Hypothalamus (tissue), 51 donors: ENCODE results near the gene KMT5C.
"Not testable (repeated sequence)": the region's sequence is repeated elsewhere in the genome, so short reads cannot be mapped to it uniquely, and the experiment has no call there.

Experiments used
- DNase-seq, 51 donors: peaks; one replicate each; lab custom pipeline; 2025; lab: John Stamatoyannopoulos, UW

The KMT5C gene

DNA sequence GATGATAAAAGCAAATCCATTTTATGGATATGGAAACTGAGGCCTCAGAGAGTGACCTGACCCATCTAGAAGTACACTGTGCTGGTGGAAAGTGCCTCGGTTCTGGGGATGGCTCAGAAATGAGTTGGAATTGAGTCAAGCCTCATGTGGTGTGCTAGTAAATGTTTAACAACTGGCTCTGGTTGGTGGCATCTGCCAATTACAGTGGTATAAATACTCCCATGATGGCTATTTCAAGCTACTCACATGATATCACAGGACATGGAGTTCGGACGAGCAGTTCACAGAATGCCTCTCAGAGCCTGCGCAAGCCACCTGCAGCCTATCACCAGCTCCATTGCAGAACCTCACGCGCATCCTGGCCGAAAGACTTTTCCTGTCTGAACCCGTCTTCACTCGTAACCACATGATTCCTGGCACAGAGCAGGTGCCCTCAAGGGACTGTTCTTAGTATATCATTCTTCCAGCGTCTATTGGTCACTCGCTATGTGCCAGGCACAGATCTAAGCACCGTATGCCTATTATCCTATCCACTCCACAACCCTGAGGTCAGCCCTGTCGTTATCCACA lies 23.6 kb upstream of the KMT5C start:
- no peak for DNase-seq

- no peak for DNase-seq
Measured at GRCh38 chr19:55316646-55317045, 23.0 kb upstream of the KMT5C start.

GRCh38 chr19:55319785-55320184 lies 19.9 kb upstream of the KMT5C start:
- peak in 28 of 51 donors; percentile 7 to 73 (median 34) for DNase-seq

GRCh38 chr19:55320844-55321419 lies 18.7 kb upstream of the KMT5C start:
- DNase-seq: no peak

DNA sequence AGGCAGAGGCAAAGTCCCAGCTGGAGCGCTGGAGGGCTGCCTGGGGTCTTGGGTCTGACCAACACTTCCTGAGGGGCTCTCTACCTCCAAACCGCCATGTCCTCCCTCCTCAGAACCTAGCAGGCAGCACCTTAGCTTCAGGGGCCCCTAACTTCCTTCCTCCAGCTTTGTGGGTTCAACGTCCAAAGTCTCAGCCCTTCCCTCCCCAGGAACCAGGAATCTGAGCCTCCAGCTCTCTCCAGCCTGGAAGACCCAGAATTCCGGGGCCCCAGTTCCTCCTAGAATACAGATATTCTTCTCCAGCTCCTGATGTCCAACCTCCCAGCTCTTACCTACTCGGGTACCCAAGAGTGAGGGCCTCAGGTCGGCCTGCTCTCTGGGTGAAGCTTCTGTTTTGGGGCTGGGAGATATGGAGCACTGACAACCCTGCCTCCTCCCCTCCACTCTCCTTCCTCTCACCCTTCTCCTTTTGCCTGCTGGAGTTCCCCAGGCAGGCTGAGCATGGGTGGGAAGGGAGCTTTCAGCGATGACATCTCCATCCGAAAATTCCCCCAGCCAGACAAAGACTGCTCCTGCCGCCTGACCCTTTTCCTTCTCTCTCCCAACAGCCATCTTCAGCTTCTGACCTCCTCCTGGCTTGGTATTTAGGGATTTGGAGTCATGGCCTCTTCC lies 18.1 kb upstream of the KMT5C start:
- DNase-seq: no peak

GRCh38 chr19:55322204-55322885 lies 17.3 kb upstream of the KMT5C start:
- DNase-seq: no peak

DNA sequence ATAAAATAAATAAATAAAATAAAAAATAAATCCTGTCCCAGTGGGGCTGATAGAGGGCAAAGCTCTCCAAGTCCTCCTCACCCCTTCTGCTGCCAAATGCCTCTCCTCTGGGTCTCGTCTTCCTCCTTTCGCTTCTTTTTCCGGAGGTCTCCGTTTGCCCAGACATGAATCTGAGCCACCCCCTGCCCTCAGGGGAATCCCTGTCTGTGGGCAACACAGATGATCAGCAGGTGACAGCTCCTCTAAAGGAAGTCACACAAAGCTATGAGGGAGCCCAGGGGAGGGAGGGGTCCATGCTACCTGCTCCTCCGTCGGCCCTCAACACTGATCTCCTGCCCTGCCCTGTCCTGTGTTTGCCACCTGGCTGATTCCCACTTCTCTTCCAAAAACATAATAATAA lies 15.0 kb upstream of the KMT5C start:
- DNase-seq: no peak

GRCh38 chr19:55325172-55325571 lies 14.5 kb upstream of the KMT5C start, which contains the start of gene TMEM150B:
Gene TMEM150B, minus strand, starts transcription at chr19:55325341. Its CDS starts 4,305 bp downstream, at chr19:55321036.
- DNase-seq: no peak

DNA sequence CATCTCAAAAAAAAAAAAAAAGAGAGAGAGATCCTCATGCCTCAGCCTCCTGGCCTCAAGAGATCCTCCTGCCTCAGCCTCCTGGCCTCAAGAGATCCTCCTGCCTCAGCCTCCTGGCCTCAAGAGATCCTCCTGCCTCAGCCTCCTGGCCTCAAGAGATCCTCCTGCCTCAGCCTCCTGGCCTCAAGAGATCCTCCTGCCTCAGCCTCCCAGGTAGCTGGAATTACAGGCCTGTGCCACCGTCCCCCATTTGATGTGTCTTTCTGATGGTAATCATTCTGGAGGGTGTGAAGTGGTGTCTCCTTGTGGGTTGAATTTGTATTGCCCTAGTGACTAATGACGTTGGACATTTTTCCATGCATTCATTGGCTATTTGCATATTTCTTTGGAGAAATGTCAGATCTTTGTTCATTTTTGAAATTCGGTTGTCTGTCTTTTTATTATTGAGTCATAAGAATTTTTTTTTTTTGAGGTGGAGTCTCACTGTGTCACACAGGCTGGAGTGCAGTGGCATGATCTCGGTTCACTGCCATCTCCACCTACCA lies 10.8 kb upstream of the KMT5C start:
- not testable (repeated sequence) for DNase-seq

GRCh38 chr19:55329791-55330190 lies 9.9 kb upstream of the KMT5C start:
- DNase-seq: not testable (repeated sequence)

DNA sequence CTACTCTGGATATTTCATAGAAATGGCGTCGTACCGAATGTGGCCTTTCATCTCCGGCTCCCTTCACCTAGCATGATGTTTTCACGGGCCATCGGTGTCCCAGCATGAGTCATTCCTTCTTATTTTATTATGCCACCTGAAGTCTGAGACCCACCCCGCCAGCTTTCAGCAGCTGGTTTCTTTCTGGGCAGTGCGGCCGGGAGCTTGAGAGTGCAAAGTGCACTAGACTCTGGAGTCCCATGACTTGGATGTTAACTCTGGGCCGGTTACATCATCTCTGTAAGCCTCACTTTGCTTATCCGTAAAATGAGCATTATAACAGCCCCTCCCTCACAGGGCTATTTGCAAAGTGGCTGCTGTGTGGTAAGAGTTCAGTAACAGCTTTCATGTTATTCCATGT lies 5.8 kb upstream of the KMT5C start:
- no peak for DNase-seq

- no peak for DNase-seq
Measured at GRCh38 chr19:55336101-55336500, 3.6 kb upstream of the KMT5C start.

DNA sequence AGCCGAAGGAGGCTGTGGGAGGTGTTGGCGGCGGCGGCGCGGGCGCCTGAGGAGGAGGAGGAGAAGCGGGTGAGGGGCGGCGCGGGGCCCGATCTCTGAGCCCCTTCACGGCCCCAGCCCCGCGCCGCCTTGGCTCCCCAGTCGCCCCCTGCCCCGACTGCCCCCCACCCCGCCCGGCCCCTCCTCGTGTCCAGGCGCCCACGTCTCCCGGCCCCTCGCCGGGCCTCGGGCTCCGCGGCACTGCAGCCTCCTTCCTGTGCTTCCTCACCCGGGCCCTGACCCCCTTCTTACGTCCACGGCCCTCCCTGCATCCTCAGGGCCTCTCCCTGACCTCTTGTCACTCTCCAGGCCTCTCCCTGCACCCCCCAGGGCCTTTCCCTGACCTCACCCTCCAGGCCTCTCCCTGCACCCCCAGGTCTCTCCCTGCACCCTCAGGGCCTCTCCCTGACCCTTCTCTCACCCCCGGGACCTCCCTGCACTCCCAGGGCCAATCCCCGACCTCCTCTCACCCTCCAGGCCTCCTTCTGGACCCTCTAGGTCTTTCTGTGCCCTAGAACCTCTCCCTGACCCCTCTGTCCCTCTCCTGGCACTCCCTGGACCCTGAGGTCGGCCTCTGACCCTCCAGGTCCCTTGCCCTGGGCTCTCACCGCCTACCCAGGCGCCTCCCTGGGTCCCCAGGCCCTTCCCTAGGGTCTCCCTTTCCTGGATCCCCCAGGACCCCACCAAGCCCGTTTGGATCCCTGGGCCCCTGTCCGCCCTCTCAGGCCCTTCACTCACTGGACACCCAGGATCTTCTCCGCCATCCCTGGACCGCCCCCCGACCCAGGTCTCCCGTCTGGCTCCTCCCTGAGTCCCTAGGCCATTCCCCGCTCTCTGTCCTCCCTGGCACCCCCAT lies 460 bp downstream of the KMT5C start:
- DNase-seq: peak in 3 of 51 donors; percentile 6 to 67 (median 38)

DNA sequence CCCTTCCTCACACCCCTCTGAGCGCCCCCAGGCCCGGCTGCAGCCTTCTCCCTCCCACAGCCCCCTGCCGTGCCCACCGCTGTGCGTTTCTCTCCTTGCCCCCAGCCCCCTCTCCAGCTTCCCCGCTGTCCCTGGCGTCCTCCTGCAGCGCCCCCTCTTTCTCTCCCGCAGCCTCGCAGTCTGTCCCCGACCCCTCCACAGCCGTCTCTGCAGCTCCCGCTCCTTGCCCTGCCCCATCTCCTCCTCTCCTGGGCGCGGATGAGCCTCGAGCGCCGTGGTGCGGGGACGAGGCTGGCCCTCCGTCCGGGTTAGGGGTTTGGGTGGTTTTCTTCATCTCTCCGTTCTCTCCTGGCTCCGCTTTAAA lies 1.1 kb downstream of the KMT5C start:
- peak in 3 of 51 donors; percentile 22 to 28 (median 23) for DNase-seq

DNA sequence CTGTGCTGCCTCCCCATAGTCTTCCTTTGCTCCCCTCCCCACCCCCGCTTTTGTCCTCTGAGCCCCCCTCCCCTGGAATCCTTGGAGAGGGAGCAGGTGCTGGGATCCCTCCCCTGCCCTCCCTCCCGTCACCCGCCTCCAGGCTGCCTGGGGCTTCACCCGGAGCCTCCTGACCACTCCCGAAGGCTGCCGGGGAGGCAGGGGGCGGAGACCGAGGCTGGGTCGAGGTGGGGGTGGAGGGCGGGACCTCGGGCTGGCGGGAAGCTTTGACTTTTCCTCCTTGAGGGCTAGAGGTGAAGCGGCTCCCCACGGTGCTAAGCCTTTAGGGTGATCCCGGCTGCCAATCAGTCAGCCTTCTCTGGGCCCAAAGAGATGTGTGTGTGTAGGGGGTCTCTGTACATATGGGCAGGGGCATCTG lies 1.5 kb downstream of the KMT5C start:
- DNase-seq: peak in 35 of 51 donors; percentile 9 to 72 (median 35)

GRCh38 chr19:55341595-55342531 lies 2.2 kb downstream of the KMT5C start:
- DNase-seq: no peak

GRCh38 chr19:55344444-55344843 lies 4.8 kb downstream of the KMT5C start:
- DNase-seq: peak in 36 of 51 donors; percentile 2 to 71 (median 47)

- no peak for DNase-seq
Measured at GRCh38 chr19:55345101-55345817, 5.6 kb downstream of the KMT5C start.
